SK-N-SH (cell line): Measurements from ENCODE around the gene HMGXB4.

Experiments used
- EP300 ChIP-seq, 2 experiments: IDR thresholded peaks; 2 replicates each; pipeline versions ENCODE4 v1.4.0 to v1.6.1; 2012; ENCODE audit warnings: borderline replicate concordance in 1 of 2, low read depth in 1 of 2, low read length in 1 of 2
- EZH2phosphoT487 ChIP-seq: fragments of 200-600 bp; sonication (generic); IDR thresholded peaks from 2 replicates; pipeline ENCODE4 v1.6.1; 2017; ENCODE audit warnings: low read depth, mixed run types, mild to moderate bottlenecking, antibody characterized with exemption, moderate library complexity, borderline replicate concordance
- GATA2 ChIP-seq: sonication (generic); formaldehyde crosslinking; IDR thresholded peaks from 2 replicates; pipeline ENCODE4 v1.5.0; 2020; ENCODE audit warnings: mild to moderate bottlenecking, missing genetic modification reagents
- NRF1 ChIP-seq: IDR thresholded peaks from 2 replicates; pipeline ENCODE4 v1.6.1; 2012; ENCODE audit warnings: low read depth, mild to moderate bottlenecking, low read length
- PBX3 ChIP-seq: IDR thresholded peaks from 2 replicates; pipeline ENCODE4; 2012
- POLR2AphosphoS5 ChIP-seq: IDR thresholded peaks from 2 replicates; pipeline ENCODE4 v1.6.1; 2012; ENCODE audit warnings: low read depth, low read length
- RAD21 ChIP-seq: IDR thresholded peaks from 2 replicates; pipeline ENCODE4 v1.6.1; 2012; ENCODE audit warnings: mild to moderate bottlenecking, low read length
- SMC3 ChIP-seq: IDR thresholded peaks from 2 replicates; pipeline ENCODE4 v1.6.1; 2012; ENCODE audit warnings: low read depth, low read length, improper control_type of control experiment
- USF1 ChIP-seq: IDR thresholded peaks from 2 replicates; pipeline ENCODE4 v1.4.0; 2012; ENCODE audit warnings: low read depth, borderline replicate concordance
- YY1 ChIP-seq: IDR thresholded peaks from 2 replicates; pipeline ENCODE4 v1.4.0; 2012; ENCODE audit warnings: low read depth, mild to moderate bottlenecking
- TF ChIP-seq, protein P1 (sequence below): fragments of 200-600 bp; sonication (generic); IDR thresholded peaks from 2 replicates; pipeline ENCODE4 v1.6.1; 2017; ENCODE audit warnings: antibody characterized with exemption, mild to moderate bottlenecking, moderate library complexity

DNA sequence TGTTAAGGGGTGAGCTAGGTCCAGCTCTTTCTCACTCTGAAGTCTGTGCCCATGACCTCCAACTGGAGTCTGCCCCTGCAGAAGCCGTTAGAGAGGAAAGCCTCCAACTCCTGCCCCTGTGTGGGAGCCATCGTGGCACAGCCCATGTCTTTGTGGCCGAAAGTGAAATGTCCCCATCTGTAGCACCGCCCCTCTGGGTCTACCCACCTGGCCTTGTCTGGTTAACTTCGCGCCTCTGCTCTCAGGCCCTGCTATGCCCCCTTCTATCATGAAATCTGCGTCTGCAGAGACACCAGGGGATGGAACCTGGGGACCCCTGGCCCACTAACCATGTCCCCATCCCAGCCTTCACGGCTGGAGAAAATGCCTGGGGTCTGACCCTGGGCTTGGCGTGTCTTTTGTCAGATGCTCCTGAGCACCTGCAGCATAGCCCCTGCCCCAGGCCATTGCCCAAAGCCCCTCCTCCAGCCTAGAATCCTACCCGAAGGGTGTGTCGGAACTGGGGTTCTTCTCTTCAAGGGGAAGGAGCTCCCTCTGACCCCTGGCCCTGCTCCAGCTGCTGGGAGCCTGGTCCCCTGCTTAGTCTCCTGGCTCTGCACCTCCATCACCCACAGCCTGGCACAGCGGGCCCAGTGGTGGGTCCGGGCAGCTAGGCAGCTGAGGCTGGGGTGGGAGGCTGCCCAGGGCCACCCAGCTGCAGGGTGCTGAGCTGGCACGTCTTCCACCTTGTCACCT is 87.8 kb downstream of the HMGXB4 start:
- TF ChIP-seq YY1: no peak
- no peak for TF ChIP-seq NRF1
- no peak for TF ChIP-seq GATA2 (CRISPR knock-in tag)
- no peak for TF ChIP-seq RAD21
- TF ChIP-seq, protein P1, sequence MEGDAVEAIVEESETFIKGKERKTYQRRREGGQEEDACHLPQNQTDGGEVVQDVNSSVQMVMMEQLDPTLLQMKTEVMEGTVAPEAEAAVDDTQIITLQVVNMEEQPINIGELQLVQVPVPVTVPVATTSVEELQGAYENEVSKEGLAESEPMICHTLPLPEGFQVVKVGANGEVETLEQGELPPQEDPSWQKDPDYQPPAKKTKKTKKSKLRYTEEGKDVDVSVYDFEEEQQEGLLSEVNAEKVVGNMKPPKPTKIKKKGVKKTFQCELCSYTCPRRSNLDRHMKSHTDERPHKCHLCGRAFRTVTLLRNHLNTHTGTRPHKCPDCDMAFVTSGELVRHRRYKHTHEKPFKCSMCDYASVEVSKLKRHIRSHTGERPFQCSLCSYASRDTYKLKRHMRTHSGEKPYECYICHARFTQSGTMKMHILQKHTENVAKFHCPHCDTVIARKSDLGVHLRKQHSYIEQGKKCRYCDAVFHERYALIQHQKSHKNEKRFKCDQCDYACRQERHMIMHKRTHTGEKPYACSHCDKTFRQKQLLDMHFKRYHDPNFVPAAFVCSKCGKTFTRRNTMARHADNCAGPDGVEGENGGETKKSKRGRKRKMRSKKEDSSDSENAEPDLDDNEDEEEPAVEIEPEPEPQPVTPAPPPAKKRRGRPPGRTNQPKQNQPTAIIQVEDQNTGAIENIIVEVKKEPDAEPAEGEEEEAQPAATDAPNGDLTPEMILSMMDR: no peak
- no peak for TF ChIP-seq SMC3
- TF ChIP-seq POLR2AphosphoS5: no peak
- no peak for TF ChIP-seq PBX3
- TF ChIP-seq EP300 (IDR thresholded peaks at IDR 0.05; ENCODE audit: borderline replicate concordance in 1 of 2, low read depth in 1 of 2, low read length in 1 of 2): no peak
- TF ChIP-seq EZH2phosphoT487: no peak
- no peak for TF ChIP-seq USF1
